Lower lobe of right lung (tissue), 2 donors: Measurements from ENCODE around the gene NTM. TPM values are rescaled to one million over a fixed set of nuclear protein-coding genes. Genes with fewer than 3 reads are reported as not detected.
A peak's percentile ranks its signal among the peaks of the same experiment; 100 is the strongest.

Experiments used
- ATAC-seq, 2 donors: fragments of 200-7000 bp; cut with Tn5 transposase; one replicate each; pipeline ENCODE4 v1.9.1; 2020 to 2022; ENCODE audit warnings: mild to moderate bottlenecking in 2 of 2, moderate library complexity in 2 of 2
- DNase-seq: peaks from one replicate; pipeline ENCODE4 v3.0.0-alpha.2; 2020
- H3K27ac ChIP-seq: fragments of 200-600 bp; one replicate; pipeline ENCODE4 v1.8.0; 2022
- H3K27me3 ChIP-seq: fragments of 200-600 bp; one replicate; pipeline ENCODE4 v1.8.0; 2022; ENCODE audit warnings: low read depth
- H3K36me3 ChIP-seq: fragments of 200-600 bp; one replicate; pipeline ENCODE4 v1.8.0; 2022; ENCODE audit warnings: mild to moderate bottlenecking
- H3K4me1 ChIP-seq: fragments of 200-600 bp; one replicate; pipeline ENCODE4 v1.8.0; 2022
- H3K4me3 ChIP-seq: fragments of 200-600 bp; one replicate; pipeline ENCODE4 v1.8.0; 2022; ENCODE audit warnings: mild to moderate bottlenecking
- H3K9me3 ChIP-seq: fragments of 200-600 bp; one replicate; pipeline ENCODE4 v1.8.0; 2022
- intact Hi-C: fragments of 100-400 bp; cut with DNase I; formaldehyde crosslinking; loops from one replicate; pipeline ENCODE4 v1.11.0; 2022
- total RNA-seq: library from RNA; stranded (reverse); fragmentation: NEBNext Ultra II Directional; extraction: Animal tissue kit (Norgen Biotek cat#: 25700); gene quantifications from one replicate; pipeline ENCODE4 v1.2.1, GENCODE V29; 2021
- TF ChIP-seq, protein P1 (sequence below): fragments of 200-600 bp; IDR thresholded peaks from one replicate; pipeline ENCODE4 v1.8.0; 2022; ENCODE audit warnings: antibody characterized with exemption, mild to moderate bottlenecking
- donor health status: DM: no; HTN: yes; CAD: no; lungs with severe emphysema.

NTM gene
- total RNA-seq, 1 donor from 2014 or later = 2.3 TPM

DNA sequence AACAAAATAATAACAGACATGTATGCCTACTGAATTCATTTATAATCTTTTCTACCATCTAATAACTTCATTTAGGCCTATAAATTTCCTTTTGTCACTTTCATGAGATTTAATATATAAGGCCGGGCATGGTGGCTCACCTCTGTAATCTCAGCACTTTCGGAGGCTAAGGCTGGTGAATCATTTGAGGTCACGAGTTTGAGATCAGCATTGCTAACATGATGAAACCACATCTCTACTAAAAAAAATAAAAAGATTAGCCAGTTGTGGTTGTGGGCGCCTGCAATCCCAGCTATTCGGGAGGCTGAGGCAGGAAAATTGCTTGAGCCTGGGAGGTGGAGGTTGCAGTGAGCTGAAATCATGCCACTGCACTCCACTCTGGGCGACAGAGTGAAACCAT, 14.2 kb upstream of the NTM start:
- ATAC-seq (no peak), DNase-seq (no peak)
- TF ChIP-seq, protein P1, sequence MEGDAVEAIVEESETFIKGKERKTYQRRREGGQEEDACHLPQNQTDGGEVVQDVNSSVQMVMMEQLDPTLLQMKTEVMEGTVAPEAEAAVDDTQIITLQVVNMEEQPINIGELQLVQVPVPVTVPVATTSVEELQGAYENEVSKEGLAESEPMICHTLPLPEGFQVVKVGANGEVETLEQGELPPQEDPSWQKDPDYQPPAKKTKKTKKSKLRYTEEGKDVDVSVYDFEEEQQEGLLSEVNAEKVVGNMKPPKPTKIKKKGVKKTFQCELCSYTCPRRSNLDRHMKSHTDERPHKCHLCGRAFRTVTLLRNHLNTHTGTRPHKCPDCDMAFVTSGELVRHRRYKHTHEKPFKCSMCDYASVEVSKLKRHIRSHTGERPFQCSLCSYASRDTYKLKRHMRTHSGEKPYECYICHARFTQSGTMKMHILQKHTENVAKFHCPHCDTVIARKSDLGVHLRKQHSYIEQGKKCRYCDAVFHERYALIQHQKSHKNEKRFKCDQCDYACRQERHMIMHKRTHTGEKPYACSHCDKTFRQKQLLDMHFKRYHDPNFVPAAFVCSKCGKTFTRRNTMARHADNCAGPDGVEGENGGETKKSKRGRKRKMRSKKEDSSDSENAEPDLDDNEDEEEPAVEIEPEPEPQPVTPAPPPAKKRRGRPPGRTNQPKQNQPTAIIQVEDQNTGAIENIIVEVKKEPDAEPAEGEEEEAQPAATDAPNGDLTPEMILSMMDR = no peak
- Histone ChIP-seq H3K27me3 (no peaks in the 10 kb centered on the region), H3K9me3 (no peaks in the 10 kb centered on the region), H3K4me1 (no peaks in the 10 kb centered on the region), H3K27ac (no peak overlapping the region), H3K36me3 (no peaks in the 10 kb centered on the region), H3K4me3 (no peak overlapping the region)
- intact Hi-C loops = no loop called here

DNA sequence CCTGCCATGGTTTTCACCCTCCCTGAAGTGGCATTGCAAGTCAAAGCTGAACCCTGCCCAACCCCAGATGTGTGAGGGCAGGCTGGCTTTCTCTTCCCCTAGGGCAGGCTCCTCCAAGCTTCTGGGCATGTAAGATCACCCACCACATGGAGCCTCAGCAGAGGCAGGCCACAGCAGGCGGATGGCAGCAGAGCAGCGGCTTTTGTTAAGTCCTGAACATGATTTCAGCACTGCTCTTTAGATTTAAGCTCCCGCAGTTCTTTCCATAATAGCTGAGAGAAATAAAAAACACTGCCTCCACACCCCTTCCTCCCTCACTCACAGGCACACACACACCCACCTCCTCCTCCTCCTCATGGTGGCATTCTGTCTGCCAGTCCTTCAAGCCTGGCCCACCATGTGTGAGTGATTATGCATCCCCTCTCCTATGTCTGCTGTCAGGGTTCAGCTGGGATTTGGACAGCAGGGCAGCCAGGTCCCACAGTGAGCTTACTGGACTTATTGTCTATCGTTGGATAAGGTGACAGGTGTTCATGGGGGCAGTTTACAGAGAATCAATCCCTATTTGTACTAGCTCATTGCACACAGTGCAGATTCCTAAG, 5.0 kb upstream of the NTM start:
- intact Hi-C loops = no loop called here
- no peaks in the 10 kb centered on the region for H3K36me3 ChIP-seq
- H3K9me3 ChIP-seq = no peaks in the 10 kb centered on the region
- ATAC-seq (no peak), DNase-seq (no peak)
- H3K4me1 ChIP-seq = no peaks in the 10 kb centered on the region
- no peak overlapping the region for H3K27ac ChIP-seq
- H3K27me3 ChIP-seq = no peaks in the 10 kb centered on the region
- TF ChIP-seq, protein P1 = no peak
- no peak overlapping the region for H3K4me3 ChIP-seq

DNA sequence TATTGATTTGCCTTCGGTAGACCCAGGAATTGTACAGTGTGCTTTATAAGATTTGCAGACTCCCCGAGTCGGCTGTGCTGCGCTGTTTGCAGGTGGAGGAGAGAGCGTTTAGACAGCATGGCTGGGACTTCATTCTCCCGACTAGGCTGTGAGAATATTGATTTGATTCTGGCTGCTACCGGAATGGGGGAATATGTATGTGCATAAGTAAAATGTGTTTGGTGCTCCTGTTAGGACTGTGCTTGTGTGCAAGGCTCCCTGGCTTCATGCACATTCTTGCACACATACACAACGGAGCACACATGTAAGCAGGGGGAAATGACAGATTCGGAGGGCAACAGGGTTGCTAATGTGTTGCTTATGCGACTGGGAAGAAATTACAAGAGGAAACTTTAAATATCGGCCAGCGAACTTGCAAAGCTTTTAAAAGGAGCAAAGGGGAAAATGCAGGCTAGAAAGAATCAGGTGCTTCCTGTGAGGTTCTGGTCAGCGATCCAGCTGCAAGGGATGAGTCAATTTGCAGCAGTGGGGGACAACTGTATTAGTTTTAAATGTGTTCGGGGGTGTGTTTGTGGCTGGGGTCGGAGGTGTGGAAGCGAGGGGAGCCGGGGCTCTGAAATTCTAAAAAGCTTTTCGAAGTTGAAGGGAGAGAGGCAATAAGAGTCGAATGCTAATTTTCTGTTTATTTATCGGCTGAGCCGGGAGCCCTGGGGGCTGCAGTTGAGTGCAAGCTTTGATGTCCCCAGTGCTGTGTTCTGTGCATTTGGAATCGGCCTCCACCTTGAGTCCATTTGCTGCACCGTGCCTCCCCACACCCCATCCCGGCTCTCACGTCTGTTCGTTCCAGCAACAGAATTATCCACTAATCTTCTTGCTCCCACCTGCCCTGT, 731 bp downstream of the NTM start:
- Histone ChIP-seq H3K9me3 (no peaks in the 10 kb centered on the region), H3K27me3 (peaks cover 45% of the 10 kb centered on the region), H3K36me3 (no peaks in the 10 kb centered on the region), H3K4me3 (no peak overlapping the region), H3K4me1 (peaks cover 6% of the 10 kb centered on the region), H3K27ac (no peak overlapping the region)
- DNase-seq (no peak), ATAC-seq (peak in 1 of 2 donors; percentile 18)
- TF ChIP-seq, protein P1 = no peak
- intact Hi-C loops = no loop called here

DNA sequence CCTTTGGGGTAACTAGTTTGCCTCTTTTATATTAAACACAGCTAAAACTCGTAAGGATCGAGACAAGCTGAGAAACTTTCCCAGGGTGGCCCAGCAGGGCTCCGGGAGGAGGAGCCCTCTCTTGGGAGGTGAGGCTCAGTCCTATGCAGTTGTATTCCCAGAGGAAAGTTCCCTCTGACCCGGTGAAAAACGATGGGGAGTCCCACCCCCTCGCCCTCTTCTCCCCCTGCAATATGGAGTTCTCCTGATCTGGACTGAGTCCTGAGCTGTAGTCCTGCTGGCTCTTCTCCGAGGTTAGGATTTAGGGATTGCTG, 1.3 kb downstream of the NTM start:
- intact Hi-C loops = no loop called here
- Histone ChIP-seq H3K9me3 (no peaks in the 10 kb centered on the region), H3K4me1 (peaks cover 6% of the 10 kb centered on the region), H3K4me3 (no peak overlapping the region), H3K36me3 (no peaks in the 10 kb centered on the region), H3K27ac (no peak overlapping the region), H3K27me3 (peaks cover 45% of the 10 kb centered on the region)
- TF ChIP-seq, protein P1 = no peak
- ATAC-seq (peak in 1 of 2 donors; percentile 16), DNase-seq (no peak)

DNA sequence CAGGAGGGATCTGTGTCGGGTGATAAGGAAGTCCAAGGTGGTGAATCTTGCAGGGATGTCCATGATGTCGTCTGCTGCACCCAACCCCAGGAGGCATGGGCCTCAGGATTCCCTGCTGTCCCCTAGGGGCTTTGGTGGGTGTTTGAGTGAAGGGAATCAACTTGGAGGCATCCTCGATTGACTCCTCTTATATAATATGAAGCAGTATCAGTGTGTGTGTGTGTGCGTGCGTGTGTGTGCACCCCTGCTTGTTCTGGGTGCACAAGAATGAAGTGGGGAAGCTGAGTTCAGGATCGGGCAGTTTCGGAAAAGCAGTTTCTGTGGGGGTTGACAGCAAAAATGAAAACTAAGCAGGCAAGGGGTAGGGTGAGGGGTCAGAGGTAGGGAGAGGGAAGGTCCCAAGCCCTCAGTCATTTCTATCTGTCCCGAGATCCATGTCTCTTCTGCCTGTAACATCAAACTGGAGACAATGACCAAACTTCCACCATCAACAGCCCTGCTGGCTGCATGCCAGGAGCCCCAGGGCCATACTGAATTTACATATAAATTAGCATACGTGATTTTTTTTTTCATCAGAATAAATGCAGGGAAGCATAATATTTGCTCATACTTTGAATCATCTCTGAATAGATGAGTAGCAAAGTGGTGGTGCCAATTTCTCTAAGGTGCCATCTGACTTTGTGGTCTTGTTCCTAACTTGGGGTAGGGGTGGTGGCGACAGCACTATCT, 2.0 kb downstream of the NTM start:
- no peaks in the 10 kb centered on the region for H3K36me3 ChIP-seq
- H3K4me3 ChIP-seq = no peak overlapping the region
- DNase-seq (no peak), ATAC-seq (no peak)
- intact Hi-C loops = no loop called here
- H3K27me3 ChIP-seq = peaks cover 45% of the 10 kb centered on the region
- TF ChIP-seq, protein P1 = no peak
- H3K27ac ChIP-seq = no peak overlapping the region
- peaks cover 6% of the 10 kb centered on the region for H3K4me1 ChIP-seq
- no peaks in the 10 kb centered on the region for H3K9me3 ChIP-seq
